Measurements from ENCODE around the gene TBC1D32.
"Not testable (repeated sequence)": the region's sequence is repeated elsewhere in the genome, so short reads cannot be mapped to it uniquely, and the experiment has no call there.

Gene TBC1D32

GRCh38 chr6:121093928-121094327 is 240.4 kb downstream of the TBC1D32 start:
- no peaks in the 10 kb centered on the region for H3K4me1 Mint-ChIP-seq
- DNase-seq (ENCODE audit: low spot score in 2 of 2) (no peak), ATAC-seq (ENCODE audit: low read depth) (no peak)
- H3K36me3 Mint-ChIP-seq: peaks cover 9% of the 10 kb centered on the region
- H3K9me3 Mint-ChIP-seq: peaks cover 2% of the 10 kb centered on the region
- no peak overlapping the region for H3K4me3 Mint-ChIP-seq
- no peak overlapping the region for H3K27ac Mint-ChIP-seq
- no peaks in the 10 kb centered on the region for H3K27me3 Mint-ChIP-seq

- H3K9me3 Mint-ChIP-seq: no peaks in the 10 kb centered on the region
- DNase-seq (ENCODE audit: low spot score in 2 of 2): no peak
- no peaks in the 10 kb centered on the region for H3K4me1 Mint-ChIP-seq
- ATAC-seq (ENCODE audit: low read depth): no peak
- no peaks in the 10 kb centered on the region for H3K36me3 Mint-ChIP-seq
- H3K27me3 Mint-ChIP-seq: no peaks in the 10 kb centered on the region
- no peak overlapping the region for H3K27ac Mint-ChIP-seq
- no peak overlapping the region for H3K4me3 Mint-ChIP-seq
Observed at GRCh38 chr6:121090492-121090891, 243.8 kb downstream of the TBC1D32 start.

DNA sequence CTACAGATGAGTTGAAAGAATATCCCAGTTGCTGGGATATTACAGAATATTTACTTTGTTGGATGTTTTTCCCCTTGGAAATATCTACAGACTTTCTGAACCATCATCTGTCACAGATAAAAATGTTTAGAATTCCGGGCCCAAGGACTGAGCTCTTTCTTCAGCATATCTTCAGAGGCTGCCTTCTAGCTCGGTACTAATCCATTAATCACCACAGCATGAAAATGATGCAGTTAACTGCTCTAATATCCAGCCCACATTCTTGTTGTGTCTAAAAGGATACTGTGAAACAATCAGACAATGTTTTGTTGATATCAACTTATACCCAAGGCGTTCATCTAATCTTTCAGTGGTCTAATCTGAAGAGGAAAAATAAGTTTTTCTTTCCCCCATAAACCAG is 247.4 kb downstream of the TBC1D32 start:
- no peak overlapping the region for H3K27ac Mint-ChIP-seq
- H3K9me3 Mint-ChIP-seq: no peaks in the 10 kb centered on the region
- H3K27me3 Mint-ChIP-seq: no peaks in the 10 kb centered on the region
- ATAC-seq (ENCODE audit: low read depth): no peak
- no peak for DNase-seq (ENCODE audit: low spot score in 2 of 2)
- H3K4me1 Mint-ChIP-seq: no peaks in the 10 kb centered on the region
- H3K36me3 Mint-ChIP-seq: no peaks in the 10 kb centered on the region
- no peak overlapping the region for H3K4me3 Mint-ChIP-seq

GRCh38 chr6:121076119-121076518 is 258.2 kb downstream of the TBC1D32 start:
- Mint-ChIP-seq H3K9me3 (peaks cover under 1% of the 10 kb centered on the region), H3K36me3 (peaks cover under 1% of the 10 kb centered on the region), H3K27ac (no peak overlapping the region), H3K4me1 (no peaks in the 10 kb centered on the region), H3K27me3 (no peaks in the 10 kb centered on the region), H3K4me3 (no peak overlapping the region)
- ATAC-seq (ENCODE audit: low read depth): no peak
- no peak for DNase-seq (ENCODE audit: low spot score in 2 of 2)

GRCh38 chr6:121068749-121069148 is 265.5 kb downstream of the TBC1D32 start:
- not testable (repeated sequence) for H3K27ac Mint-ChIP-seq; DNase-seq (ENCODE audit: low spot score in 2 of 2); H3K4me3 Mint-ChIP-seq; H3K4me1 Mint-ChIP-seq; ATAC-seq (ENCODE audit: low read depth); H3K27me3 Mint-ChIP-seq
- Mint-ChIP-seq H3K9me3 (peaks cover 12% of the 10 kb centered on the region), H3K36me3 (peaks cover 17% of the 10 kb centered on the region)

- ATAC-seq (ENCODE audit: low read depth) (no peak), DNase-seq (ENCODE audit: low spot score in 2 of 2) (no peak)
- H3K9me3 Mint-ChIP-seq: peaks cover 17% of the 10 kb centered on the region
- peaks cover 17% of the 10 kb centered on the region for H3K36me3 Mint-ChIP-seq
- no peak overlapping the region for H3K4me3 Mint-ChIP-seq
- no peaks in the 10 kb centered on the region for H3K27me3 Mint-ChIP-seq
- H3K27ac Mint-ChIP-seq: no peak overlapping the region
- H3K4me1 Mint-ChIP-seq: no peaks in the 10 kb centered on the region
Observed at GRCh38 chr6:121067381-121067780, 266.9 kb downstream of the TBC1D32 start.

DNA sequence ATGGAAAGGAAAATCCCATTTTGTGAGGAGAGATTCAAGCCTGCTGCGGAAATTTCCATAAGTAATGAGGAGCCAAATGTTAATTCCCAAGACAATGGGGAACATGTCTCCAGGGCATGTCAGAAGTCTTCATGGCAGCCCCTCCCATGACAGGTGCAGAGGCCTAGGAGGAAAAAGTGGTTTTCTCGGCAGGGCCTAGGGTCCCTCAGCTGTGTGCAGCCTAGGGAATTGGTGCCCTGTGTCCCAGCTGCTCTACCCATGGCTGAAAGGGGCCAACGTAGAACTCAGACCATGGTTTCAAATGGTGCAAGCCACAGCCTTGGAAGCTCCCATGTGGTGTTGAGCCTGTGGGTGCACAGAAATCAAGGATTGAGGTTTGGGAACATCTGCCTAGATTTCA is 269.9 kb downstream of the TBC1D32 start:
- no peak overlapping the region for H3K4me3 Mint-ChIP-seq
- no peak overlapping the region for H3K27ac Mint-ChIP-seq
- H3K27me3 Mint-ChIP-seq: peaks cover 3% of the 10 kb centered on the region
- no peak for ATAC-seq (ENCODE audit: low read depth)
- H3K9me3 Mint-ChIP-seq: peaks cover 17% of the 10 kb centered on the region
- no peak for DNase-seq (ENCODE audit: low spot score in 2 of 2)
- peaks cover 8% of the 10 kb centered on the region for H3K36me3 Mint-ChIP-seq
- no peaks in the 10 kb centered on the region for H3K4me1 Mint-ChIP-seq

GRCh38 chr6:121055572-121056163 is 278.6 kb downstream of the TBC1D32 start:
- Mint-ChIP-seq H3K4me3 (no peak overlapping the region), H3K9me3 (no peaks in the 10 kb centered on the region), H3K36me3 (no peaks in the 10 kb centered on the region), H3K27me3 (no peaks in the 10 kb centered on the region), H3K27ac (no peak overlapping the region), H3K4me1 (peaks cover 2% of the 10 kb centered on the region)
- DNase-seq (ENCODE audit: low spot score in 2 of 2) (peak in 1 of 2 donors; percentile 32), ATAC-seq (ENCODE audit: low read depth) (peak; percentile 41)

DNA sequence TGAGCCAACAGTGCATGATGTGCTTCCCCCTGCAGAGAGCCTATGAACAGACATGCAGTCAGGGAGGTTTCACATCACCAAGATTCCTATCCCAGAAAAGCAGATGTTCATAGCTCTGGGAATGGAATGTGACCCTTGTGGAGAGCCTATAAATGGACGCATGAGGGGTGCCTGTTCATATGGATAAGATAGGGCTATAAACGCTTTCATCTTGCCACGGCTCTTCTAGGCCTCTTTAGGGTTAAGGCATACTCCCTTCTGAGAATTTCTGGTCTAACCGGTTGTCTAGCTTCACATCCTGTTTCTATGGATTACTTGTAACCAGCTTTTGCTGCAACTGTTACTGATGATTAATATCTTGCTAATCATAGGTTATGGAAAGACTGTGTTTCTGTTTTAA is 285.7 kb downstream of the TBC1D32 start:
- not testable (repeated sequence) for DNase-seq (ENCODE audit: low spot score in 2 of 2); H3K36me3 Mint-ChIP-seq; ATAC-seq (ENCODE audit: low read depth); H3K4me3 Mint-ChIP-seq; H3K9me3 Mint-ChIP-seq; H3K27ac Mint-ChIP-seq; H3K27me3 Mint-ChIP-seq; H3K4me1 Mint-ChIP-seq

DNA sequence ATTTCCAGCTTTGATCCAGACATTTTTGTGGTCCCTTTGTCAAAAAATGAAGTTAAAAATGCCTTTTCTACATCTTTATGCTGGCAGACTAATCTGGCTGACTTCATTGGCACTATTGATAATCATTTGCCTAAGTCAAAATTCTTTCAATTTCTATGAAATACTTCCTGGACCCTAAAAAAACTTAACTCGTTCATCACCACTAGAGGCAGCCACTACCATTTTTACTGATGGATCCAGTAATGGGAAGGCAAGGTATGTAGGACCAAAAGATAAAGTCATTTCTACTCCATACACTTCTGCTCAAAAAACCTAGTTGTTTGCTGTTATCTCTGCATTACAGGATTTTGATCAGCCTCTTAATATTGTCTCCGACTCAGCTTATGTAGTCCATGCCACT is 289.4 kb downstream of the TBC1D32 start:
- not testable (repeated sequence) for H3K9me3 Mint-ChIP-seq; H3K4me1 Mint-ChIP-seq; DNase-seq (ENCODE audit: low spot score in 2 of 2); H3K27ac Mint-ChIP-seq; H3K4me3 Mint-ChIP-seq; ATAC-seq (ENCODE audit: low read depth); H3K27me3 Mint-ChIP-seq; H3K36me3 Mint-ChIP-seq

GRCh38 chr6:121043706-121044105 is 290.6 kb downstream of the TBC1D32 start:
- not testable (repeated sequence) for ATAC-seq (ENCODE audit: low read depth); H3K4me1 Mint-ChIP-seq; H3K4me3 Mint-ChIP-seq; DNase-seq (ENCODE audit: low spot score in 2 of 2); H3K27ac Mint-ChIP-seq; H3K9me3 Mint-ChIP-seq; H3K27me3 Mint-ChIP-seq; H3K36me3 Mint-ChIP-seq

DNA sequence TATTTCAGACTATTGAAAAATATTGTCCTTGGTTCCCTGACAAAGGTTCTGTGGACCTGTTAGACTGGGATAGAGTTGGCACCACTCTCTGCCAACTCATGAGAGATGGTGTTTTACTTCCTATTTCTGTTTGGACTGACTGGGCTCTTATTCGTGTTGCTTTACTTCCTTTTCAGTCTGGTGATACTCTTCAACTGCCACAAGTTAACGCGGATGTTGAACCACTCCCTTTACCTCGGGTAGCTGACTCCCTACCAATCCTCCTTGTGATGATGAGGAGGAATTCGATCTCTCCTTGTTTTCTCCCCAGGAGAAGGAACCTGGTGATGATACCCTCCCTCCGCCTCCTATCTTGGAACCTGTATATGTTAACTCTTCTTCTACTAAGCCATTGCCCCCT is 291.1 kb downstream of the TBC1D32 start:
- not testable (repeated sequence) for H3K9me3 Mint-ChIP-seq; H3K4me1 Mint-ChIP-seq; ATAC-seq (ENCODE audit: low read depth); DNase-seq (ENCODE audit: low spot score in 2 of 2); H3K36me3 Mint-ChIP-seq; H3K27me3 Mint-ChIP-seq; H3K4me3 Mint-ChIP-seq; H3K27ac Mint-ChIP-seq

DNA sequence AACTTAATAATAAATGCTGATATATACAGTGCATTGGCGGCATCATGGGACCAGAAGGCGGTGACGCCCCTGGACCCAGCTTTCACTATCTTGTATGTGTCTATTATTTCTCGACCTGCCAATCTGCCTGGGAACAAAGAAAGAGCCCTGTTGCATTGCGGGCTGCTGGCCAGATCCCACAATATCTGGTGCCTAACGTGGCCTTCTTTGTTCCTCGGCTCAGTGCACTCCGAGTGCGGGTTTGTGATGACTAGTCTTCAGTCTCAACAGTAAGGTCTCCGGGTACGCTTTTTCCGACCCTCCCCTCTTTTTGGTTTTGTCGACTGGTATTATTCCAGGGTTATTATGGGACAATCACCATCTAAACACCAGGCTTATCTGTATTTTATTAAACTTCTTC is 291.5 kb downstream of the TBC1D32 start:
- Mint-ChIP-seq H3K27ac (no peak overlapping the region), H3K27me3 (no peaks in the 10 kb centered on the region), H3K4me3 (no peak overlapping the region), H3K36me3 (peaks cover 2% of the 10 kb centered on the region), H3K9me3 (peaks cover 2% of the 10 kb centered on the region), H3K4me1 (no peaks in the 10 kb centered on the region)
- DNase-seq (ENCODE audit: low spot score in 2 of 2) (no peak), ATAC-seq (ENCODE audit: low read depth) (no peak)

- Mint-ChIP-seq H3K4me1 (no peaks in the 10 kb centered on the region), H3K4me3 (no peak overlapping the region), H3K9me3 (peaks cover 2% of the 10 kb centered on the region), H3K36me3 (peaks cover 2% of the 10 kb centered on the region), H3K27me3 (no peaks in the 10 kb centered on the region), H3K27ac (no peak overlapping the region)
- DNase-seq (ENCODE audit: low spot score in 2 of 2): no peak
- no peak for ATAC-seq (ENCODE audit: low read depth)
Observed at GRCh38 chr6:121040831-121041230, 293.4 kb downstream of the TBC1D32 start.

GRCh38 chr6:121033091-121033490 is 301.2 kb downstream of the TBC1D32 start:
- Mint-ChIP-seq H3K27me3 (no peaks in the 10 kb centered on the region), H3K4me3 (no peak overlapping the region), H3K27ac (no peak overlapping the region), H3K4me1 (no peaks in the 10 kb centered on the region), H3K36me3 (no peaks in the 10 kb centered on the region), H3K9me3 (no peaks in the 10 kb centered on the region)
- ATAC-seq (ENCODE audit: low read depth) (no peak), DNase-seq (ENCODE audit: low spot score in 2 of 2) (no peak)

All from memory B cell (primary cell).